Fibroblast of lung (primary cell): Measurements from ENCODE around the gene SDC1. TPM values are rescaled to one million over a fixed set of nuclear protein-coding genes. Genes with fewer than 3 reads are reported as not detected.

Experiments
- DNase-seq, 2 donors: peaks; one replicate each; pipeline versions ENCODE4 v3.0.0 to v3.0.0-alpha.2; 2010; ENCODE audit warnings: low read depth in 2 of 2
- H2AFZ ChIP-seq: 2 replicates; pipeline ENCODE4 v1.5.1; 2012; ENCODE audit warnings: low read length, control low read depth, inconsistent platforms
- H3K27ac ChIP-seq: 2 replicates; pipeline ENCODE4 v1.5.1; 2011; ENCODE audit warnings: low read length, control low read depth; ENCODE audit not compliant: insufficient read depth
- H3K27me3 ChIP-seq: 2 replicates; pipeline ENCODE4 v1.5.1; 2011; ENCODE audit warnings: mild to moderate bottlenecking, low read length; ENCODE audit not compliant: control insufficient read depth, insufficient read depth
- H3K36me3 ChIP-seq: 2 replicates; pipeline ENCODE4 v1.5.1; 2011; ENCODE audit warnings: low read length; ENCODE audit not compliant: control insufficient read depth, insufficient read depth
- H3K4me1 ChIP-seq: 2 replicates; pipeline ENCODE4 v1.5.1; 2011; ENCODE audit warnings: low read length; ENCODE audit not compliant: control insufficient read depth, insufficient read depth; ENCODE audit errors: extremely low read depth
- H3K4me2 ChIP-seq: 2 replicates; pipeline ENCODE4 v1.5.1; 2011; ENCODE audit warnings: low read length, control low read depth; ENCODE audit not compliant: insufficient read depth; ENCODE audit errors: extremely low read depth
- H3K4me3 ChIP-seq, 4 experiments: fragments of 200-600 bp in 1 of 4; sonication (generic) in 1 of 4; replicated peaks in 1 of 4; 2 replicates each; pipeline ENCODE4 v1.5.1; 2011 to 2016; ENCODE audit warnings: low read length in 4 of 4, low read depth in 3 of 4, mild to moderate bottlenecking in 3 of 4, control low read depth in 2 of 4, inconsistent platforms in 1 of 4, mixed read lengths in 1 of 4; ENCODE audit not compliant: insufficient read depth in 1 of 4; ENCODE audit errors: control extremely low read depth in 1 of 4
- H3K79me2 ChIP-seq: 2 replicates; pipeline ENCODE4 v1.5.1; 2012; ENCODE audit warnings: mild to moderate bottlenecking, low read length, inconsistent platforms; ENCODE audit not compliant: control insufficient read depth, insufficient read depth
- H3K9ac ChIP-seq: 2 replicates; pipeline ENCODE4 v1.5.1; 2011; ENCODE audit warnings: mild to moderate bottlenecking, low read length, control low read depth; ENCODE audit not compliant: insufficient read depth
- H3K9me3 ChIP-seq: 2 replicates; pipeline ENCODE4 v1.5.1; 2012; ENCODE audit warnings: low read depth, low read length; ENCODE audit not compliant: control insufficient read depth, insufficient read depth
- H4K20me1 ChIP-seq: 2 replicates; pipeline ENCODE4 v1.5.1; 2011; ENCODE audit warnings: low read length; ENCODE audit not compliant: control insufficient read depth, insufficient read depth; ENCODE audit errors: extremely low read depth
- EZH2 ChIP-seq: IDR thresholded peaks from 2 replicates; pipeline ENCODE4 v1.5.1; 2012; ENCODE audit warnings: low read length, control low read depth, mild to moderate bottlenecking; ENCODE audit errors: missing control alignments
- polyA plus RNA-seq, 2 donors: library from polyadenylated mRNA; depleted of rRNA in 1 of 2; stranded (reverse) in 1 of 2; unstranded in 1 of 2; fragments of >200 nt; gene quantifications; 2 replicates each; pipeline ENCODE4 v1.2.1, GENCODE V29; 2011 to 2012; ENCODE audit warnings: missing spikeins in 1 of 2
- total RNA-seq: library from RNA; depleted of rRNA; stranded (reverse); fragments of >200 nt; gene quantifications from 2 replicates; pipeline ENCODE4 v1.2.1, GENCODE V29; 2014
- TF ChIP-seq, protein P1 (sequence below), 2 donors: IDR thresholded peaks in 1 of 2; conservative IDR thresholded peaks in 1 of 2; 1 replicate in 1 of 2; 2 replicates in 1 of 2; pipeline ENCODE4 v1.5.1; 2011 to 2012; ENCODE audit warnings: low read length in 2 of 2, control low read depth in 1 of 2, inconsistent platforms in 1 of 2, low read depth in 1 of 2, mild to moderate bottlenecking in 1 of 2

The SDC1 gene
- total and polyA plus RNA-seq, 2 donors (not counting 1 experiment from before 2014, with no cell fraction given): 14.6 to 56.8 TPM

DNA sequence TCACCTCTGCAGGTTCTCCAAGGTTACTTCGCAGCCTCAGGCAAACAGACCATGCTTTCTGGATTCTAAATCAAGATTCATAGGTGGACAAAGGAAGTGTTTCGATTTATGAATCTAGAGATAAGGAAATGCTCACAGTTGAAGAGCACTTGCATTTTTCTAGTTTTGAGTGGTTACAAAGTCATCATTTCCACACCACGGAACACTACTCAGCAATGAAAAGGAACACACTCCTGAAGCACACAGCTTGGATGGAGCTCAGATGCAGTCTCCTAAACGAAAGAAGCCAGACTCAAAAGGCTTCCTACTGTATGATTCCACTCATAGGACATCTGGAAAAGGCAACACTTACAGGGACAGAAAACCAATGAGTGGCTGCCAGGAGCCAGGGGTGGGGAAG is 31.7 kb downstream of the SDC1 start:
- H3K9ac ChIP-seq: no peak overlapping the region
- H3K36me3 ChIP-seq: no peaks in the 10 kb centered on the region
- no peak overlapping the region for H3K4me3 ChIP-seq
- no peak for DNase-seq
- H3K4me2 ChIP-seq: no peak overlapping the region
- no peaks in the 10 kb centered on the region for H3K9me3 ChIP-seq
- no peaks in the 10 kb centered on the region for H3K27me3 ChIP-seq
- no peaks in the 10 kb centered on the region for H3K79me2 ChIP-seq
- no peaks in the 10 kb centered on the region for H4K20me1 ChIP-seq
- no peaks in the 10 kb centered on the region for H3K4me1 ChIP-seq
- H2AFZ ChIP-seq: no peak overlapping the region
- no peak for TF ChIP-seq EZH2
- TF ChIP-seq, protein P1, sequence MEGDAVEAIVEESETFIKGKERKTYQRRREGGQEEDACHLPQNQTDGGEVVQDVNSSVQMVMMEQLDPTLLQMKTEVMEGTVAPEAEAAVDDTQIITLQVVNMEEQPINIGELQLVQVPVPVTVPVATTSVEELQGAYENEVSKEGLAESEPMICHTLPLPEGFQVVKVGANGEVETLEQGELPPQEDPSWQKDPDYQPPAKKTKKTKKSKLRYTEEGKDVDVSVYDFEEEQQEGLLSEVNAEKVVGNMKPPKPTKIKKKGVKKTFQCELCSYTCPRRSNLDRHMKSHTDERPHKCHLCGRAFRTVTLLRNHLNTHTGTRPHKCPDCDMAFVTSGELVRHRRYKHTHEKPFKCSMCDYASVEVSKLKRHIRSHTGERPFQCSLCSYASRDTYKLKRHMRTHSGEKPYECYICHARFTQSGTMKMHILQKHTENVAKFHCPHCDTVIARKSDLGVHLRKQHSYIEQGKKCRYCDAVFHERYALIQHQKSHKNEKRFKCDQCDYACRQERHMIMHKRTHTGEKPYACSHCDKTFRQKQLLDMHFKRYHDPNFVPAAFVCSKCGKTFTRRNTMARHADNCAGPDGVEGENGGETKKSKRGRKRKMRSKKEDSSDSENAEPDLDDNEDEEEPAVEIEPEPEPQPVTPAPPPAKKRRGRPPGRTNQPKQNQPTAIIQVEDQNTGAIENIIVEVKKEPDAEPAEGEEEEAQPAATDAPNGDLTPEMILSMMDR (conservative IDR thresholded peaks at IDR 0.05 in 1 of 2, IDR thresholded peaks at IDR 0.05 in 1 of 2; ENCODE audit: low read depth in 1 of 2, low read length in 2 of 2): no peak
- H3K27ac ChIP-seq: no peak overlapping the region

GRCh38 chr2:20192781-20193180 is 32.1 kb downstream of the SDC1 start:
- Histone ChIP-seq H3K4me2 (no peak overlapping the region), H3K9ac (no peak overlapping the region), H3K79me2 (no peaks in the 10 kb centered on the region), H3K27ac (no peak overlapping the region), H4K20me1 (no peaks in the 10 kb centered on the region), H3K4me1 (no peaks in the 10 kb centered on the region), H3K27me3 (no peaks in the 10 kb centered on the region), H3K4me3 (no peak overlapping the region), H3K36me3 (no peaks in the 10 kb centered on the region), H2AFZ (no peak overlapping the region), H3K9me3 (no peaks in the 10 kb centered on the region)
- TF ChIP-seq, protein P1 (conservative IDR thresholded peaks at IDR 0.05 in 1 of 2, IDR thresholded peaks at IDR 0.05 in 1 of 2; ENCODE audit: low read depth in 1 of 2, low read length in 2 of 2): no peak
- TF ChIP-seq EZH2: no peak
- DNase-seq: no peak

GRCh38 chr2:20191714-20192569 is 33.0 kb downstream of the SDC1 start:
- Histone ChIP-seq H2AFZ (no peak overlapping the region), H3K4me3 (no peak overlapping the region), H3K9ac (no peak overlapping the region), H3K9me3 (no peaks in the 10 kb centered on the region), H3K36me3 (no peaks in the 10 kb centered on the region), H3K79me2 (no peaks in the 10 kb centered on the region), H3K4me2 (no peak overlapping the region), H4K20me1 (no peaks in the 10 kb centered on the region), H3K27me3 (no peaks in the 10 kb centered on the region), H3K27ac (no peak overlapping the region), H3K4me1 (no peaks in the 10 kb centered on the region)
- no peak for TF ChIP-seq EZH2
- TF ChIP-seq, protein P1 (conservative IDR thresholded peaks at IDR 0.05 in 1 of 2, IDR thresholded peaks at IDR 0.05 in 1 of 2; ENCODE audit: low read depth in 1 of 2, low read length in 2 of 2): no peak
- no peak for DNase-seq
